Superior temporal gyrus (tissue), 1 donor: ENCODE results near the gene CCDC185.
"Not testable (repeated sequence)": the region's sequence is repeated elsewhere in the genome, so short reads cannot be mapped to it uniquely, and the experiment has no call there.

Source experiments
- DNase-seq: peaks from one replicate; pipeline ENCODE4 v3.0.0-alpha.2; 2016; ENCODE audit errors: extremely low spot score

CCDC185 gene

GRCh38 chr1:223394242-223394641, 1.0 kb downstream of the CCDC185 start:
- no peak for DNase-seq

DNA sequence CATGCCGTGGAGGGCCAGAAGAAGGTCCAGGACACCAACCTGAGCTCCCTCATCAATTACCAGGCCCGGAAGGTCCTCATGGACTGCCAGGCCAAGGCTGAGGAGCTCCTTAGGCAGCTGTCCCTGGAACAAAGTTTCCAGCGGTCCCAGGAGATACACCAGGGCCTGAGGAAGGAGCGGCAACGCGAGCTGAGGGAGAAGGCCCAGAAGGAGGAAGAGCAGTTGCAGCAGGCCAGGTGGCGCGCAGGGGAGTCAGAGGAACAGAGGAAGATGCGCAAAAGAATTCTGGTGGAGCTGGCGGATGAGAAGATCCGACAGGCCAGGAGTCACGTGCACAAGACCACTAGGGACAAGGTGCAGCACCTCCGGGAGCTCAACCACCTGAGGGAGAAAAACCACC, 1.5 kb downstream of the CCDC185 start:
- no peak for DNase-seq

DNA sequence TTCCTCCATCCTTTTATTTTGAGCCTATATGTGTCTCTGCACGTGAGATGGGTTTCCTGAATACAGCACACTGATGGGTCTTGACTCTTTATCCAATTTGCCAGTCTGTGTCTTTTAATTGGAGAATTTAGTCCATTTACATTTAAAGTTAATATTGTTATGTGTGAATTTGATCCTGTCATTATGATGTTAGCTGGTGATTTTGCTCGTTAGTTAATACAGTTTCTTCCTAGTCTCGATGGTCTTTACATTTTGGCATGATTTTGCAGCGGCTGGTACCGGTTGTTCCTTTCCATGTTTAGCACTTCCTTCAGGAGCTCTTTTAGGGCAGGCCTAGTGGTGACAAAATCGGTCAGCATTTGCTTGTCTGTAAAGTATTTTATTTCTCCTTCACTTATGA, 6.2 kb downstream of the CCDC185 start:
- DNase-seq = not testable (repeated sequence)

DNA sequence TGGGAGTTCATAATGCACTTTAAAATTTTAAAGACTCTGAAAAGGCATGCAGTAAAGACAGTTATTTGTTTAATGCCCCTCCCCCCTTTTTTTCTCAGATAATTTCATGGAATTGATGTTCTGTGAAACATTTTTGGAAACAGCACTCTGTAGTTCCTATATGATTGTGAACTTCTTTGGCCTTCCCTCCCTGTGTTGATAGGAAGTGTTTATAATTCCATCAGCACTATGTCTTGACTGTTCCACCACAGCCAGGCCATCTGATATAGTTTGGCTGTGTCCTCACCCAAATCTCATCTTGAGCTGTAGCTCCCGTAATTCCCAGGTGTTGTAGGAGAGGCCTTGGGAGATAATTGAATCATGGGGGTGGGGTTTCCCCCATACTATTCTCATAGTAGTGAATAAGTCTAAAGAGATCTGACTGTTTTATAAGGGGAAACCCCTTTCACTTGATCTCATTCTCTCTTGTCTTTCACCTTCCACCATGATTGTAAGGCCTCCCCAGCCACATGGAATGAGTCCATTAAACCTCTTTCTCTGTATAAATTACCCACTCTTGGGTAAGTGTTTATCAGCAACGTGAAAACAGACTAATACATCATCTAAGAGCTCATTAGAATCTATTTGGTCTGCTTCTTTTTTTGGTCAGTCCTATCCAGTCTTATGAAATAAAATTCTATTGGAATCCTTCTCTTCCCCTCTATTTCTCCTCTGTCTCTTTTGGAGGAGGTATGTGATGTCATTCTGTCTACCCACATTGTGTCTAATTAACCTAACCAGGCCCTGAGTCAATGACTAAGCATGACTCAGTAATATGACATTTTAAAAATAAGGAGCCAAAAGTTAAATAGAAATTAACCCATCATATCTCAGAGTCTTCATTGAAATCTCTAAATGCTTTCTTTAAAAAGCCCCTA, 8.9 kb downstream of the CCDC185 start:
- no peak for DNase-seq

- no peak for DNase-seq
Observed at GRCh38 chr1:223402790-223403142, 9.6 kb downstream of the CCDC185 start.

- no peak for DNase-seq
Observed at GRCh38 chr1:223403184-223403815, 10.1 kb downstream of the CCDC185 start.

GRCh38 chr1:223405507-223405906, 12.3 kb downstream of the CCDC185 start:
- DNase-seq = no peak

- no peak for DNase-seq
Observed at GRCh38 chr1:223410036-223410435, 16.8 kb downstream of the CCDC185 start.

DNA sequence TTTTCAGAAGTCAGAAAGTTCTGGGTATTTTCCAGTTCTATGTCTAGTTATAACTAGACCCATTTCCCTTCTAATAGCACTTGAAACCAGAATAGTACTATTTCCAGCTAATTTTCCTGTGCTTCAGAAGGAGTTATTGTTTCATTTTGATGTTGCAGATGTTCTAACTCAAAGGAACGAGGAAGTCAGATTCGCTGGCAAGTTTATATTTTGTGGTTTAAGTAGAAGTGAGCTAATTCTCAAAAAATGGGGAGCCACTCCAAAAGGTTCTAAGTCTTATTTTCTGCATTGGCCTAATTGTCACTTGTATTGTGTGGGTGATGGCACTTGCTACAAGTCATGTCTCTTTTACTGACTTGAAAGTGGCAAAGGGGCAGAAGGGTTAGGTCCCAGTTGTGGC, 18.1 kb downstream of the CCDC185 start:
- DNase-seq = no peak

- DNase-seq = no peak
Observed at GRCh38 chr1:223411710-223412109, 18.5 kb downstream of the CCDC185 start.

GRCh38 chr1:223413216-223413615, 20.0 kb downstream of the CCDC185 start:
- DNase-seq = no peak

DNA sequence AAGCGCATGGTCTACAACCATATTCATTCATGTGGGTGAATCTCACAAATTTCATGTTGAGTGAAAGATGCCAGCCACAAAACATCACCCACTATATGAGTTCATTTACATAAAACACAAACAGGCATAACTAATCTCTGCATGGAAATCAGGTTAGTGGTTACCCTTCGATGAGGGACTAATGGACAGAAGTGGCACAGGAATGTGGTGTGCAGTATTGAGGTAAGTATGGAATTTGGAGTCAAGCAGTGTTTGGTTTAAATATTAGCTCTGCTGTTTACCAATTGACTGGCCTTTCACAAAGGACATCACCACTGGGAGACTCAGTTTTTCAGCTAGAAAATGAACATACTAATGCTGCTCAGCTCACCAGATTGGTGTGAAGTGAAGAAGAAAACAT, 24.2 kb downstream of the CCDC185 start:
- no peak for DNase-seq

DNA sequence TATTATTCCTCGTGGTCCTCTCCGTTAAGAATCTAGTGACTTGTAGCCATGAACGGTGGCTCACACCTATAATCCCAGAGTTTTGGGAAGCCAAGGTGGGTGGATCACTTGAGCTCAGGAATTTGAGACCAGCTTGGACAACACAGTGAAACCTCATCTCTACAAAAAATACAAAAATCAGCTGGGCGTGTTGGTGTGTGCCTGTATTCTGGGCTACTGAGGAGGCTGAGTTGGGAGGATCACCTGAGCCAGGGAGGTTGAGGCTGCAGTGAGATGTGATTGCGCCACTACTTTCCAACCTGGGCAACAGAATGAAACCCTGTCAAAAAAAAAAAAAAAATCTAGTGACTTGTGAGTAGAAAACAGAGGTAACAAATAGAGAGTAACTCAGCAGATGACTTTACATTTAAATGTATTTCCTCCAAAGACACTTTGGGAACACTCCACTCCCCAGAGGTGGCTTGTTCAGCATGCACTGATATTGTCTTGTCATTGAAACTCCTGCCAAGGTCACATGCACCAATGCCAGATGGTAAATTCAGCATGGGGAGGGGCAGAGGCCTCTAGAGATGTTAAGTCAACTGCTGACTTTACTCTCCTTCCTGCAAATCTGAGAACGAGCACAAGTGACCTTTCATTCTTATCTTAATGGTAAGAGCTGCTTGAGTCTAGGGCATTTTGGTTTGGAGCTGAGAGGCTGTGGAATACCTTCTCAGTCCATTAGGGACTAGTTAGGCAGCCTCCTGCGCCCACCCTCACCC, 24.9 kb downstream of the CCDC185 start:
- DNase-seq = no peak

GRCh38 chr1:223419115-223419514, 25.9 kb downstream of the CCDC185 start:
- no peak for DNase-seq

GRCh38 chr1:223419561-223419960, 26.3 kb downstream of the CCDC185 start:
- DNase-seq = no peak

DNA sequence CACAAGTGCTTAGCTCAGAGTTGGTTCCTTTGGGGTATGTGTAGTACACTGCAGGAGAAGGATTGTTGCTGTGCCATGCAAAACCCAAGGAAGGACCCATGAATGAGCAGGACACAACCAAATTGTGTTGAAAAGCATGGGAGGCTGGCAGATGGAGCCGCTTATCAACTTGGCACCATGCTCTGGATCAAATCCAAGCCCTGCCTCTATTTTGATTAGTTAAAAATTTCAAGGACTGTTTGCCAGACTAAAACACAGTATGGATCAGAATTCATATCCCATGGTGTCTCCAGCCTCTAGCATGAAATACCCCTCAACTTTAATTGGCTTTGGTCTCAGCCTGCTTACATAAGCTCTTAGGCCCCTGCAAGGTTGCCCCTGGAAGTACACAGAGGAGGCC, 27.8 kb downstream of the CCDC185 start:
- DNase-seq = no peak

GRCh38 chr1:223421676-223422075, 28.5 kb downstream of the CCDC185 start:
- DNase-seq = no peak

DNA sequence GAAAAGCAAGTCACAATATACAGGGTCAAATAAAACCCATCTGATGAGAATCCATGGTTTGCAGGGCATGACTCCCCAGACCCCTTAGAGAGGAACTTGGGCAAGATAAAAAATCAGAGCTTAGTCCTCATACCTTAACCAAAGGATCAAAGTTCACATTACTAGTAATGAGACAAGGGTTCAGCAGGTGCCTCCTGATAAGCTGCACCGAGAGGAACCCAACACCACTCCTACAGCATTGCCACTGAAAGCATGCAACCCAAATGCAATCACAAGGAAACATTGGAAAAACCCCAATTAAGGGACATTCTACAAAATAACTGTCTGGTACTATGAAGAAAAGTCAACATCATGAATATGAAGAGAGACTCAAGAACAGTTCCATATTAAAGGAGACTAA, 29.7 kb downstream of the CCDC185 start:
- no peak for DNase-seq

- DNase-seq = no peak
Observed at GRCh38 chr1:223423641-223424233, 30.5 kb downstream of the CCDC185 start.

DNA sequence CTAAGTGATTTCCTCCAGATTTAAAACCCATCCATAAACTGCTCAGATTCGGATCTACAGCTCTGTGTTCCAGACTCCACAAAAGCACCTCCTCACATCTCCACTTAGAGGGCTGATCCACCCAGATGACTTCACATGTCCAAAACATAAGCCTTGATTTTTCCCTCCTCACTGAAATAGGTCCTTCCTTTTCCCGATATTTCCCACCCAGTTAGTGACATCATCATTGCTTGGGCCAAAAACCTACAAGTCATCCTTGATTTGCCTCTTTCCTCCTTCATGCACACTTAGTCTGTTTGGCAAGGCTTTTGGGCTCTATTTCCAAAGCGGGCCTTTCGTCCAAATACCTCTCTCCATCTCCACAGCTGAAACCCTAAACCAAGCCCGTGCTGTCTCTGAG, 32.3 kb downstream of the CCDC185 start:
- DNase-seq = no peak

- no peak for DNase-seq
Observed at GRCh38 chr1:223426936-223427335, 33.7 kb downstream of the CCDC185 start.

DNA sequence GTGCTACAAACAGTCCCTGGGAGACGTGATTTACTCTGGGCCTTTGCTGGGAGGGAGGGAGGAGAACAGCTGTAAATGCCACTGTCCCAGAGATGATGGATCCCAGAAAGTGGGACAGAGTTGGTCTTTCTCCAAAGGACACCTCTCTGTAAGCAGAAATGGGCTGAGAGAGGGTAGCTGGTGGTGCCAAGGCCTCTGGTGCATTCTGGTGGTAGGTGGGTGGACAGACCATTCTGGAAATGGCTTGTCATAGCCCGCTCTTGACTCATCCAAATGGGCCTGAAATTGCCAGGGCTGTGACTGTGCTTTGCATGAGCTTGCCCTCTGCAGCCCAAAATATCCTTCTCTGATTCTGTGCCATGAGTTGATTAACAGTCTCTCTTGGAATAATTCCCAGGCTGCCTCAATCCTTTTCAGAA, 36.1 kb downstream of the CCDC185 start:
- DNase-seq = peak; percentile 21
